ENCODE measurements around the gene FAM184A.
"Not testable (repeated sequence)": the region's sequence is repeated elsewhere in the genome, so short reads cannot be mapped to it uniquely, and the experiment has no call there.

FAM184A gene

GRCh38 chr6:119052292-119052889, 26.1 kb downstream of the FAM184A start:
- DNase-seq = no peak

DNA sequence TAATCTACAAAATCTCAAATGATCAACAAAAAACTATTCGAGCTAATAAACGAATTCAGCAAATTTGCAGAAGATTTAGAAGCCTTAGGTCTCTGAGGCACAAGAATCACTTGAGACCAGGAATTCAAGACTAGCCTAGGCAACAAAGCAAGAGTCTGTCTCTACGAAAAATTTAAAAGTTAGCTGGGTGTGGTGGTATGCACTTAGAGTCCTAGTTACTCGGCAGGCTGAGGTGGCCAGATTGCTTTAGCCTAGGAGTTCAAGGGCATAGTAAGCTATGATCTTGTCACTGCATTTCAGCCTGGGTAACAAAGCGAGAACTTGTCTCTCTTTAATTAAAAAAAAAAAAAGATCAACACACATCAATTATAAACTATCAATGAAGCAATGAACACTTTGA, 34.2 kb downstream of the FAM184A start:
- no peak for DNase-seq

DNA sequence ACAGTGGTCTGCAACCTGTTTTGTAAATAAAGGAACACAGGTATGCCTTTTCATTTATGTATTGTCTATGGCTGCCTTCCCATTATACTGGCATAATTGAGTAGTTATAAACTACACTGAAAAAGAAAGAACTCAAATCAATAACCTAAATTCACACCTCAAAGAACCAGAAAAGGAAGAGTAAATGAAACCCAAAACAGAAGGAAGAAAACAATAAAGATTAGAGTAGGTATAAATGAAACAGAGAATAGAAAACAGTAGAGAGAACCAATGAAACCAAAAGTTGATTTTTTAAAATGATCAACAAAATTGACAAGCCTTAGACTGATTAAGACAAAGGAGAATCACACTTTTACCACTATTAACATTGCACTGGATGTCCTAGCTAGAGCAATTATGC, 34.7 kb downstream of the FAM184A start:
- no peak for DNase-seq

DNA sequence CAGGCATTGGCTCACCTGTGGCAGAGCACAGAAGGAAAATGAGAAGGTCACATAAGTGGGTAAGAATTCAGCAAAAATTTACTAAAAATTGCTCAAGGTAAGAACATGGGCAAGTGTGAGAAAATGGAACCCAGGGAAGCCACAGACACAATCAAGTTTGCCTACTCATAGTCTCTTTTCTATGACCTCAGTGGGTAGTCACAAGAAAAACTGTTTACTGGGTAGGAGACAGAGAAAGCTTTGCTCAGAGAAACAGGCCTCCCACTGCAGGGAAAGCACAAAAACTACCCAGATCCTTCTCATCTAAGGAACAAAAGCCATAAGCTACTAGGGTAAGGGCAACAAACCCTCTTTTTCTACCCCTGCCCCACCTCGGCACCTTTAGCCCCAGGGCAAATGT, 35.2 kb downstream of the FAM184A start:
- no peak for DNase-seq

GRCh38 chr6:119040636-119041035, 37.8 kb downstream of the FAM184A start:
- DNase-seq = no peak

GRCh38 chr6:119040229-119040628, 38.2 kb downstream of the FAM184A start:
- DNase-seq = no peak

DNA sequence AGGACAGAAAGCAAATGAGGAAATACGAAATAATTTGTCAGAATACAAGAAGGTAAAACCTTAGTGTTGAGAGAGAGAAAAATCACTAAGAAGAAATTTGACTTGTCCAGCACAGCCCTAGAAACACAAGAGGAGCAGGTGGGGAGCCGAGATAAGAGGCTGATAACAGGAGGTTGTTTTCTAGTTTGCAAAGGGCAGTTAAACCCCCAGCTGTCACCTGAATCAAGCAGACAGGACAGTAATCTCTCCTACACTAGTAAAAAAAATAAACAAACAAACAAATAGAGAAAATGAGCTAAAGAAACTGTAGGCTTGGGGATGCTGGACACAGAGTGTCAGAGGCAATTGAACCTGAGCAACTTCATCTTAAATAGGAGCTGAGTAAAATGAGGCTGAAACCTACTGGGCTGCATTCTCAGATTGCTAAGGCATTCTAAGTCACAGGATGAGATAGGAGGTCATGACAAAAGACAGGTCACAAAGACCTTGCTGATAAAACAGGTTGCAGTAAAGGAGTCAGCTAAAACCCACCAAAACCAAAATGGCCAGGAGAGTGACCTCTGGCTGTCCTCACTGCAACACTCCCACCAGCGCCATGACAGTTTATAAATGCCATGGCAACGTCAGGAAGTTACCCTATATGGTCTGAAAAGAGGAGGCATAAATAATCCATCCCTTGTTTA, 40.4 kb downstream of the FAM184A start:
- DNase-seq = no peak

- DNase-seq = no peak
Measured at GRCh38 chr6:119037264-119037663, 41.2 kb downstream of the FAM184A start.

DNA sequence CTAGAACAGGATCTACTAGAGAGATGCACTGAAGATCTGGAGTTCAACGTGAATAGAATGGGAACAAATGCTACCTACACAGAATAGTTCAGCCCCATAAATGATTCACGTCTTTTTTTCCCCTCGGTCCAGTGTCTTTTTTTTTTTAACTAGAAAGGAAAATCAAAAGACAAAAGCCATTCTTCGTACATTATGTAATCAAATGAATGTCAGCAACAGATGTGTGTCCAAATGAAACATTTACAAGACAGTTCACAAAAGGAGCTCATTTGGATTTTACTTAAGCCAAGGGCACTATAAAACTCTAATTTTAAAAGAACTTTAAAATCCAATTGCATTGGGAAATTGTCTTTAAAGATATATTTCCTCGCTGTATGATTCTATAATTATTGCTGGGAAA, 42.4 kb downstream of the FAM184A start:
- DNase-seq = no peak

GRCh38 chr6:119035459-119035858, 43.0 kb downstream of the FAM184A start:
- no peak for DNase-seq

DNA sequence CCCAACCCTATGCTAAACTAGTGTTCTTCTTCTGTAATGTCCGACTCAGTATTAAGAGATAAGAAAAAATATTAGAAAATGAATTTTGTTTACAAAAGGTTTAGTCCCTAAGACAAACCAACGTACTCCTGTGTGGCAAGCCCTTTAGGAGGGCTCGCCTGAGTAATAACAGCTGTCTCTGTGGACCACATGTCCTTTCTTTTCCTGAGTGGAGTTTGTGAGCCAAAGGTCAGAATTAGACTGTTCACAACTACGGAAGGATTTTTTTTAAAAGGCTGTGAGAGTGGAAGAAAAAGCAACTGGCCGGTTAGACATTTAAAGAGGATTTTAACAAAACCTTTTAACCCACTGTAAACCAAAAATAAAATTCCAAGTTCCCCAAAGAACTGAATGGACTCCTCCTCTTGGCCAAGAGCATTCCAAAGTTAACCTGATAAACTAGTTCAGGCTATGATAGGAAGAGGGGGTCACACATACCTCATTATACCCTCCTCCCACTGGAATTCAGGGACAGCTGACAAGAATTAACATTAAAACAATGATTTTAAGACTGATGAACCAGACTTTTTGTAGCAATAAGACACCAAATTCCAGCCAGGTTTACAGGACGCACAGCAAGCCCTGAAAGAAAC, 43.5 kb downstream of the FAM184A start:
- no peak for DNase-seq

- no peak for DNase-seq
Measured at GRCh38 chr6:119032428-119032827, 46.0 kb downstream of the FAM184A start.

DNA sequence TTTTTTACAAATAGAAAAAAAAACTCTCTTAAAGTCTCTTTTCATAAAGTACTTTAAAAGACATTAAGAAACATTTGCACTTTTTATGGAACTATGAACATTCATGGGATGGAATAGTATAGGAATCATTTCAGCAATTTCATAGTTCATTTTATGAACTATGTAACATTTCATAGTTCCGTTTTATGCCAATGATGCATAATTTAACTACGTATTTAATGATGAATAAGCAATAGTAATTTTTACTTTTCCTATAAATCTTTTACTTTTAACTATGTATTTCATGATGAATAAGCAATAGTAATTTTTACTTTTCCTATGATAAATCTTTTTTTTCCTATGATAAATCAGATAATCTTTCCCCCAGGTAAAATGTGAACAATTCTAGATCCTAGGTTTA, 47.7 kb downstream of the FAM184A start:
- no peak for DNase-seq

- DNase-seq = no peak
Measured at GRCh38 chr6:119028091-119028490, 50.4 kb downstream of the FAM184A start.

DNA sequence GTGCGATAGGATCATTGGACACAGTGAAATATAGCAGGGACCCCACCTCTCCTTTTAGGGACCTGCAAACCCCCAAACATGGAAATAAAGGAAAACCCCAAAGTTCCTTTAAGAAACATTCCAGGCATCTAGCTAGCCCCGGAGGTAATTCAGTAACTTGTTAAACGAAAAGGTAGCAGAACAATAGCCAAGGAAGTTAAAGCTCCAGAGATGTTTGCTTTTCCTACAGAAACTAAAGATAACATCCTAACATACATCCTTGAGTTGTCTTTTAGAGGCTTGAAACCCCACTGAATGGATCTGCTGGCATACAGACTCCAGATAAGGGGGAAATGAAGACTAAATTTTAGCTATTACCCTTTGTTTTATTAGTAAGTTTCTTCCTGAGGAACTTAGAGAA, 51.0 kb downstream of the FAM184A start:
- DNase-seq = no peak

GRCh38 chr6:119026822-119027221, 51.6 kb downstream of the FAM184A start:
- DNase-seq = no peak

DNA sequence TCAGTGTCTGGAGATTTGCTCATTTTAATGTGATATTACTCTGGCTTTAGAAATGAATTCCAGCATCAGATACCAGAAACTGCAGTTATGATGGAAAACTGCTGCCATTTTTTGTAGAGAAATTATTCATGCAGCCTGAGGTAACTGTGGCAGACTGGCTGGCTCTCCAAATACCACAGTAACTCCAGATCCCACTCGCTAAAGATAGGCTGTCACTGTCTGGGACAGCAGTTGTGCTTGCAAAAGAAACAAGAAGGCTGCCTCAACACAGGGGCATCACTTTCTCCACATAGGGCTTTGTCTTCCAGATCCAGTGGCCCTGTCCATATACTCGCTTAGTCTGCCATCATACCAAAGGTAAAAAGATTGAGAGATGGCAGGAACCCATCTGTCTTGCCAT, 52.7 kb downstream of the FAM184A start:
- no peak for DNase-seq

DNA sequence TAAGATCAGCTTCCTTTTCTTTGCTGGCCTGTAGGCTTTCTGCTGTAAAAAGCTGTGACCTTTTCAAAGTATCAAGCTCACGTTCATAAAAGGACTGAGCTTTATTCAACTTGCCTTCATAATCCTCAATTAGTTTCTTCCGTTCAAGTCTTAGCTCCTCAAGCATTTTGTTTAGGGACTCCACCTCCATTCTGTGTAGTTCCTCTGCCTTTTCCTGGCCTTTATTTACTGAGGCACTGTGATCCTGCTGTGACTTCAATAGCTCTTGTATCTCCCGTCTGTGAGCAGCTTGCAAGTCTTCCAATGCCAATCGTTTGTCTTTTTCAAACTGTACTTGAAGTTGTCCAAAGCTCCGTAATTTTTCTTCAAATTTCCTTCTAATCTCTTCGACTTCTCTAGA, 54.4 kb downstream of the FAM184A start:
- DNase-seq = no peak

- no peak for DNase-seq
Measured at GRCh38 chr6:119022796-119023195, 55.7 kb downstream of the FAM184A start.

GRCh38 chr6:119020597-119021561, 57.6 kb downstream of the FAM184A start:
- no peak for DNase-seq

GRCh38 chr6:119015165-119015564, 63.3 kb downstream of the FAM184A start:
- not testable (repeated sequence) for DNase-seq

DNA sequence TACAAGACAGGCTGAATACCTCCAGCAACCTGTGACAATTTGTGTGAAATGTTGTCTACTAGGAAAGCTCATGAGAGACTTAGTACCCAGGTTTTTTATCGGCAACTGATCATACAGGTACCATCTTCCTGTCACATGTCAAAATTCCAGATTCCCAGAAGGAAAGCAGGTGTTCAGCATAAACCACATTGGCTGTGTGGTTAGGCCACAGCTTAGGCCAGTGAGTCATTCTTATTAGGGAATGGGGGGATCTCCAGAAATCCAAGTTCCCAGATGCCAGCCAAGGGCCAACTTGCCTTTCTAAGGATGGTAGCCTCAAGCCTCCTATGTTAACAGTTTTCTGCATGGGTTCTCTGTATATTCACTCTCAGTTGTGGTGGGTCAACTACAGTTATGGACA, 65.9 kb downstream of the FAM184A start:
- no peak for DNase-seq

GRCh38 chr6:119009266-119009665, 69.2 kb downstream of the FAM184A start:
- not testable (repeated sequence) for DNase-seq

All from COR-L47 (cell line).